ENCODE measurements around the gene TREX2.
A peak's percentile ranks its signal among the peaks of the same experiment; 100 is the strongest.

Gene TREX2

DNA sequence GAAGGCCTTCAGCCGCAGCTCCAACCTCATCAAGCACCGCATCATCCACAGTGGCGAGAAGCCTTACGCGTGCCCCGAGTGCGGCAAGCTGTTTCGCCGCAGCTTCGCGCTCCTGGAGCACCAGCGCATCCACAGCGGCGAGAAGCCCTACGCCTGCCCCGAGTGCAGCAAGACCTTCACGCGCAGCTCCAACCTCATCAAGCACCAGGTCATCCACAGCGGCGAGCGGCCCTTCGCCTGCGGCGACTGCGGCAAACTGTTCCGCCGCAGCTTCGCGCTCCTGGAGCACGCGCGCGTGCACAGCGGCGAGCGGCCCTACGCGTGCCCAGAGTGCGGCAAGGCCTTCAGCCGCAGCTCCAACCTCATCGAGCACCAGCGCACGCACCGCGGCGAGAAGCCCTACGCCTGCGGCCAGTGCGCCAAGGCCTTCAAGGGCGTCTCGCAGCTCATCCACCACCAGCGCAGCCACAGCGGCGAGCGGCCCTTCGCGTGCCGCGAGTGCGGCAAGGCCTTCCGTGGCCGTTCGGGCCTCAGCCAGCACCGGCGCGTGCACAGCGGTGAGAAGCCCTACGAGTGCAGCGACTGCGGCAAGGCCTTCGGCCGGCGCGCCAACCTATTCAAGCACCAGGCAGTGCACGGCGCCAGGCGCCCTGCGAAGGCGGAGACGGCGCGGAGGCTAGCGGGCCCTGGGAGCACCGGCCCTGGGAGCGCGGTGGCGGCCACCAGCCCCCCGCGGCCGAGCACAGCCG, 24.8 kb downstream of the TREX2 start:
- ATAC-seq (replicated peaks): no peak
- H3K27me3 Mint-ChIP-seq: peaks cover 9 to 13% of the 10 kb centered on the region in 2 donors
- no peaks in the 10 kb centered on the region for H3K9me3 Mint-ChIP-seq
- H3K4me3 Mint-ChIP-seq: no peak overlapping the region
- peaks cover 0 to 2% of the 10 kb centered on the region in 2 donors for H3K36me3 Mint-ChIP-seq
- no peak overlapping the region for H3K27ac Mint-ChIP-seq
- no peak for DNase-seq
- H3K4me1 Mint-ChIP-seq: no peaks in the 10 kb centered on the region

DNA sequence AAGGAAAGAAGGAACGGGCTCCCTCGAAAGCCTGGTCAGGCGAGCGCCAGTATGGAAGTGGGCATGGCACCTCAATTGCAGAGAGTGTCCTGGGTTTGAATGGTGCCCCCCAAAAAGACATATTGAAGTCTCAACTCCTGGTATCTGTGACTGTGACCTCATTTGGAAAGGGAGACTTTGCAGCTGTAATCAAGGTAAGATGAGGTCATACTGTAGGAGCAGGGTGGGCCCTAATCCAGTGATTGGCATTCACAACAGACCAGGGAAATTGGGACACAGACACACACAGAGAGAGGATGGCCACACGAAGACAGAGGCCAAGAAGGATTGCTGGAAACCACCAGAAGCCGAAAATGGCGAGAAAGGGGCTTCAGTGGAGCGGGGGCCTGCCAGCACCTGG, 28.2 kb downstream of the TREX2 start:
- ATAC-seq (replicated peaks): no peak

DNA sequence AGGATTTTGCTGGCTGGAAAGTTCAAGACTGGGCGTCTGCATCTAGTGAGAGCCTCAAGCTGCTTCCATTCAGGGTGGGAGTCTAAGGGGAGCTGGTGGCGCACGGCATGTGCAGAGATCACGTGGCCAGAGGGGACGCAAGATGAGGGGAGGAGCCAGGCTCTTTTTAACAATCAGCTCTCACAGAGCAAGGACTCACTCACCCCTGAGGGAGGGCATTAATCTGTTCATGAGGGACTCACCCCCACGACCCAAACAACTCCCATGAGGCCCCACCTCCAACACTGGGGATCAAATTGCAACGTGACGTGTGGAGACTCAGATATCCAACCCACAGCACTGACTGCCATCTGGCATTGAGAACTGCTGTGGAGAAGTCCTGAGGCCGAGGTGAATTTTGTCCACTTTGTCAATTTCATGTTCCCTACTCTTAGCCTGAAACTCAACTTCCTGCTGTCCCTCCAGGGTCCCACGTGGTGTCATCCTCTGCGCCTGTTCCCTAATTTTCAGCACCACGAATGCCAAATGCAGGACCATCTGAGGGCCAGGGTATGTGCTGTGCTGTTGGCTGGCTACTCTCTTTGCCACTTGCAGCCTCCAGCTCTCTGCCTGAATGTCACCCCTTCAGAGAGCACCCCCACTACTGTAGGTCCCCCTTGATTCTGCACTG, 28.9 kb downstream of the TREX2 start:
- Mint-ChIP-seq H3K27ac (no peak overlapping the region), H3K4me3 (no peak overlapping the region), H3K27me3 (peaks cover 21 to 24% of the 10 kb centered on the region in 2 donors), H3K9me3 (no peaks in the 10 kb centered on the region), H3K4me1 (peaks cover 6% of the 10 kb centered on the region in 2 donors), H3K36me3 (peaks cover 0 to 3% of the 10 kb centered on the region in 2 donors)
- no peak for ATAC-seq (replicated peaks)
- DNase-seq: no peak

More for the DNA sequence above, 28.2 kb downstream of the TREX2 start:
- Mint-ChIP-seq H3K4me1 (no peaks in the 10 kb centered on the region), H3K4me3 (no peak overlapping the region), H3K27me3 (peaks cover 18 to 21% of the 10 kb centered on the region in 2 donors), H3K27ac (no peak overlapping the region), H3K9me3 (no peaks in the 10 kb centered on the region), H3K36me3 (peaks cover 0 to 2% of the 10 kb centered on the region in 2 donors)
- no peak for DNase-seq

DNA sequence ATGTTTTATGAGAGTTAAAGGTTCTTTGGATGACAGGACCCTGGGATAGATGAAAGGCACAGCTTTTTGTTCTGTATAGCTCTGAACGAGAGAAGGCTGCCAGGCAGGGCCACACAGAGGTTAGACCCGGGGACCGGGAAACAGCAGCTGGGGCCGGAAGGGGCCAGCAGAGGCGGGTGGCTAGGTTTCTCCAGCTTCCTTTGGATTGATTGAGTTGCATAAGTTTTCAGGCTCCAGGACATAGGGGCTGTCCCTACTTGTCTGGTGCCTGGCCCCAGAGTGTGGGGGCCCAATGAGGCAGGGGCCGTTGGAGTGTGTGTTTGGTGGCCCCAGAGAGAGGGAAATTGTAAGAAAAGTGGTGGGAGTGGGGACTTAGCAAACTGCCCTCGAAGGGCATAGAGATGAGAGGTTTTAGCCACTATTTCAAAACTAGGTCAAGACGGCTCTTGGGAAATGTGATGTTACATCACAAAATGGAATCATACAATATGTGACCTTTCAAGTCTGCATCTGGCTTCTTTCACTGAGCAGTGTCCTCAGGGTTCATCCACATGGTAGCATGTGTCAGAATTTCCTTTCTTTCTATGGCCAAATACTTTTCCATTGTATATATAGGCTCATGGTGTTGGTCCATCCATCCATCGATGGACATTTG, 30.9 kb downstream of the TREX2 start:
- Mint-ChIP-seq H3K36me3 (peaks cover 0 to 1% of the 10 kb centered on the region in 2 donors), H3K27me3 (peaks cover 21 to 31% of the 10 kb centered on the region in 2 donors), H3K27ac (no peak overlapping the region), H3K4me1 (peaks cover 10 to 12% of the 10 kb centered on the region in 2 donors), H3K4me3 (no peak overlapping the region), H3K9me3 (no peaks in the 10 kb centered on the region)
- no peak for ATAC-seq (replicated peaks)
- DNase-seq: no peak

DNA sequence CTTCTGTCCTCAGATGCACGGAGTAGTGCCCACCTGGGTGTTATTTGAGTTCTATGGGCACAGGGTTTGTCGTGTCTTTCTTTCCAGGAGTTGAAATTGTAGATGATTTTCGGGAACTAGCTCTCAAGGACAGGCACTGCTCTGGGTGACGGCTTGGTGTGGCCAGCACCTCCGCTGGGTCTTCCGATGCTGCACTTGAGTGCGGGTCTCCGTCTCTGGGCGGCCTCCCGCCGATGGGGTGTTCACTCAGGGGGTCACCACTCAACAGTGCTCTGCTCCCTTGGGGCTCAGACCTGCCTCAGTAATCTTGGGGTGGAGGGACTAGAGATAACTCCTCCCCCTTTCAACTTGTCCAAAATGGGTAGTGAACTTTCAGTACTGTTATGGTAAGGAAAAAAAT, 32.1 kb downstream of the TREX2 start:
- no peak for ATAC-seq (replicated peaks)
- peaks cover 10 to 12% of the 10 kb centered on the region in 2 donors for H3K4me1 Mint-ChIP-seq
- peaks cover 21 to 31% of the 10 kb centered on the region in 2 donors for H3K27me3 Mint-ChIP-seq
- peaks cover 0 to 1% of the 10 kb centered on the region in 2 donors for H3K36me3 Mint-ChIP-seq
- no peaks in the 10 kb centered on the region for H3K9me3 Mint-ChIP-seq
- DNase-seq: no peak
- H3K4me3 Mint-ChIP-seq: no peak overlapping the region
- H3K27ac Mint-ChIP-seq: no peak overlapping the region

DNA sequence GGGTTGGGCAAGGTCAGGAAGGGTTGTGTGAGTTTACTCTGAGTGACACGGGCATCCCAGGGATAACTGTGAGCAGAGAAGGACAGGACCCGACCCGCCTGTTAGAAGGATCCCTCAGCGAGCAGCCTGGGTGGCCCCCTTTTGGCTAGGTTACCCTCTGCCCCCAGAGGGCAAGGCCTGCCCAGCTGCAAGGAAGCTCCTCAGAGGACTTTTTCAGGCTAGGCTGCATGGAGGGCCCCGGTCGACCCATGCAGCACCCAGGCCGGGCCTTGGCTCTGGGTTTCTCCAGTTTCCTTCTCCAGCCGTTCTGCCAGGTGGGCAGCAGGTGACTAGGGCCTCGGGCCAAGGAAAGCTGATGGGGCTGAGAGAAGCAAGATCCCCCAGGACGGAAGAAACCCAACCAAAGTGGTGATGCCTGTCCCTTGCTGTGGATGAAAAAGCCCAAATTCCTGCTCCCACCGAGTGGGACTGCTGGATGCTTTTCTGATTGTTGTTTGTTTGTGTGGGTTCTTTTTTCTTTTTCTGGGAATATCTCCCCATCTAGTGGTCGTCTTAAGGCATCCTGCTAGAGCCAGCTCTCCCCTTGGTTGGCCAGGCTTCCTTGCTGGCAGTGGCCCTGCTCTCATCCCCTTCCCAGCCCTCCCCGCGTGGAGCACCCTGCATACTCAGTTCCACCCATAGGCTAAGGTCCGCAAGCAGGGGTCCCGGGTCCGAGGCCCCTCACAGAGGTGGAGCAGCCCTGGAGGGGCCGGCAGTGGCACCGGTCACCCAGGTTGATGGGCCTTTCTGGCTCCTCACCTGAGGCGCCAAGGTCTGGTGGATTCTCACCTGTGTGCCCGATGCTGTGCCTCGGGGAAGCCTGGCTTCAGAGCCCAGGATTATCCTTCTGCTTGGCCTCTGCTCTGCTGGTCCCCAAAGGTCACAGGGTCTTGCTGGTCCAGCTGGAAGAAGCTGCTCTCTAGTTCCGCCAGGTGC, 32.8 kb downstream of the TREX2 start:
- H3K4me3 Mint-ChIP-seq: no peak overlapping the region
- no peak for ATAC-seq (replicated peaks)
- H3K27ac Mint-ChIP-seq: no peak overlapping the region
- peaks cover 17 to 31% of the 10 kb centered on the region in 2 donors for H3K27me3 Mint-ChIP-seq
- H3K9me3 Mint-ChIP-seq: no peaks in the 10 kb centered on the region
- peaks cover 0 to 1% of the 10 kb centered on the region in 2 donors for H3K36me3 Mint-ChIP-seq
- DNase-seq: no peak
- H3K4me1 Mint-ChIP-seq: peaks cover 10 to 12% of the 10 kb centered on the region in 2 donors

DNA sequence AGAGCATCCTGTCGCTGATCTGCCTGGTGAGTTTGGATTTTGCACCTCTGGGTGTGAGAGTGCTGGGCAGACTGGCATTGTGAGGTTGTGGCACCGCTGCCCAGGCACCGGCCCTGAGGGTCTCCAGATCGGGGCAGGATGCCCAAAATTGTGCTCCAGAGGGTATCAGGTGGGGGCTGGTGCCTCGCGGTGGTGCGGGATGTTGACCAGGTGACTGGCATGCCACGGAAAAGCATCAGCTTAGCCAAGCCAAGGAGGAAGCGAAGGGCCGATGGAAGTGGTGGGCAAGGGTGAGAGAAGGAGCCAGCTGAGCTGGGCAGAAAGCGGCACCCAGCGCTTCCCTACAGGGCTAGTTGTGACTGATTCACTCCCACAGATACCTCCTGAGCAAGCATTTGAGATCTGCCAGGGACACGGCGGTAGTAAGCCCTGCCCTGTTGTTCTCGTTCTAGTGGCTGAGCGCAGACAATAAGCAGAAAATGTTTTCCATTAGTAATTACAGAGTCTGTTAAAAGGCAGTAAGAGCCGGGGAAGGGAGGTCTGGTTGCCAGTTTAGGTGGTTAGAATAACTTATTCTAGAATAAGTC, 33.8 kb downstream of the TREX2 start:
- DNase-seq (no peak), ATAC-seq (replicated peaks) (no peak)
- Mint-ChIP-seq H3K4me1 (peaks cover 10 to 12% of the 10 kb centered on the region in 2 donors), H3K36me3 (peaks cover 0 to 1% of the 10 kb centered on the region in 2 donors), H3K4me3 (peak overlapping the region; percentile 62 to 76), H3K9me3 (no peaks in the 10 kb centered on the region), H3K27ac (no peak overlapping the region), H3K27me3 (peaks cover 13 to 26% of the 10 kb centered on the region in 2 donors)

DNA sequence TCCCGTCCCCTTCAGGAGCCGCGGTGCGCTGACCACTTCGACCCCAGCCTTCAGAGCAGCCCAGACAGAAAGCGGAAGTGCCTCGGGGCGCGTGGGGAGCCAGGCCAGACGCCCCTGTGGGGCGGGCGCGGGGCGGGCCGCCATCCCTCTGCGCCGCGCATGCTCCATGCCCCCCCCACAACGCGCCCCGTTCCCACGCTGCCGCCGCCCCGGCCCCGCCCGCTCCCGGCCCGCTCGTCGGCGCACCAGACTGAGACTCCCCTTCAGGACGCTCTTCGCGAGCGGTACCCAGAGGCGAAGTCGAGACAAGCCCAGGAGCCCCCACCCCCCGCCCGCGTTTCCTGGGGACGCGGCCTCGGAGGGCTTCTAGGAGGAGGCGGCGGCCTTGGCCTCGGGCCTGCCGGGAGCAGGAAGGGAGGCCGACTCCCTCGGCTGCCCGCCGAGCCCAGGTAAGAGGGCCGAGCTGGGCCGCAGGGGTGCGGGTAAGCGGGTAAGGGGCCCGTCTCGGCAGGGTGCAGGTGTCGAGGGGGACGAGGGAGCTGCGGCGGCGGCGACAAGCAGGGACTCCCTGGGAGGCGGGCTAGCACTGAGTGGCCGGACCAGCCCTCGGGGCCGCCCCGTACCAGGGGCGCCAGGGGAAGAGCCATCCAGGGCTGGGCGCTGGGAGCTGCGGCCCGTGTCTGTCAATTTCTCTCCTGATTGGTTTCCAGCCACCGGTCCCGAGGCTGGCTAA, 34.4 kb downstream of the TREX2 start, which contains the start of gene ZFP92:
Gene ZFP92, plus strand, starts transcription at position 218 of the 733 bp plus-strand sequence. CDS start 6,851 bp downstream, outside the sequence.
- peak; percentile 19 for DNase-seq
- peaks cover 10 to 12% of the 10 kb centered on the region in 2 donors for H3K4me1 Mint-ChIP-seq
- peaks cover 0 to 1% of the 10 kb centered on the region in 2 donors for H3K36me3 Mint-ChIP-seq
- ATAC-seq (replicated peaks): peak; percentile 80 to 84
- H3K27ac Mint-ChIP-seq: no peak within 1 kb of the TSS
- no peaks in the 10 kb centered on the region for H3K9me3 Mint-ChIP-seq
- peaks cover 11 to 26% of the 10 kb centered on the region in 2 donors for H3K27me3 Mint-ChIP-seq
- peak within 1 kb of the TSS; percentile 62 to 76 for H3K4me3 Mint-ChIP-seq

DNA sequence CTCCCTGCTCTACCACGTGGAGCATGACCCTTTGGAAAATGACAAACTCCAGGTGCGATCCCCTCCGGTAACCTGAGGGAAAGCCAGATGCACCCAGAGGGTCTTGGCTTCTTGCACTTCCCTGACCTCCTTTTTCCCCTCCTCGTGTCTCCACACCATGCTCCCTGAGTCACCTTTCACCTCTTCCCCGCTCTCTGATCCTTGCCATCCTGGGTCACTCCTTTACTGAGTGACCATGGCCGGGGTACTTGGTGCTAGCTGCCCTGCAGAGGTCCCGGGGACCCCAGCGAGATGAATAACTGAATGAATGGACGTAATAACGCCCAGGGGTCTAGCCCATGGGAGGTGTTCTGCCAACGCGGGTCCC, 35.0 kb downstream of the TREX2 start:
- Mint-ChIP-seq H3K4me3 (peak overlapping the region; percentile 62 to 76), H3K9me3 (no peaks in the 10 kb centered on the region), H3K36me3 (peaks cover 0 to 1% of the 10 kb centered on the region in 2 donors), H3K4me1 (peaks cover 10 to 12% of the 10 kb centered on the region in 2 donors), H3K27me3 (peaks cover 10 to 20% of the 10 kb centered on the region in 2 donors), H3K27ac (no peak overlapping the region)
- ATAC-seq (replicated peaks): no peak
- no peak for DNase-seq

DNA sequence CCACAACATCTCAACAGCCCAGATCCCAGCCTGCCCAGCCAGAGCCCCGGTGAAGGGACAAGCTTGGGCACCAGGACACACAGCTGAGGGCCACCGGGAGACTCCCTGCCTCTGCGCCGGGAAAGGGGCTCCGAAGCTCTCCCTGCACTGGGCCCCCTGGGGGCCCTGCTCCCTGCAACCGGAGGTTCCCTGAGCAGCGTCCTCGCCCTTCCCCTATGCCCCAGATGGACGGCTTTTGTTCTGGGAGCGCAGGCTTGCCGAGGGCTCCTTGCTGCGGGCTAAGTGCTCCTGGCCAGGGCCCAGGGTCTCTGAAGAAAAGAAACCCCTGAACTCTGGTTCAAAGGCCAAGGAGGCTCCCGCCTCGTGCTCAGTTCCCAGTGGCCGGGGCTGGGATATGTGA, 35.5 kb downstream of the TREX2 start:
- no peak overlapping the region for H3K27ac Mint-ChIP-seq
- H3K4me3 Mint-ChIP-seq: no peak overlapping the region
- no peak for ATAC-seq (replicated peaks)
- no peak for DNase-seq
- peaks cover 12 to 13% of the 10 kb centered on the region in 2 donors for H3K4me1 Mint-ChIP-seq
- no peaks in the 10 kb centered on the region for H3K9me3 Mint-ChIP-seq
- H3K27me3 Mint-ChIP-seq: peaks cover 7 to 17% of the 10 kb centered on the region in 2 donors
- peaks cover 0 to 1% of the 10 kb centered on the region in 2 donors for H3K36me3 Mint-ChIP-seq

DNA sequence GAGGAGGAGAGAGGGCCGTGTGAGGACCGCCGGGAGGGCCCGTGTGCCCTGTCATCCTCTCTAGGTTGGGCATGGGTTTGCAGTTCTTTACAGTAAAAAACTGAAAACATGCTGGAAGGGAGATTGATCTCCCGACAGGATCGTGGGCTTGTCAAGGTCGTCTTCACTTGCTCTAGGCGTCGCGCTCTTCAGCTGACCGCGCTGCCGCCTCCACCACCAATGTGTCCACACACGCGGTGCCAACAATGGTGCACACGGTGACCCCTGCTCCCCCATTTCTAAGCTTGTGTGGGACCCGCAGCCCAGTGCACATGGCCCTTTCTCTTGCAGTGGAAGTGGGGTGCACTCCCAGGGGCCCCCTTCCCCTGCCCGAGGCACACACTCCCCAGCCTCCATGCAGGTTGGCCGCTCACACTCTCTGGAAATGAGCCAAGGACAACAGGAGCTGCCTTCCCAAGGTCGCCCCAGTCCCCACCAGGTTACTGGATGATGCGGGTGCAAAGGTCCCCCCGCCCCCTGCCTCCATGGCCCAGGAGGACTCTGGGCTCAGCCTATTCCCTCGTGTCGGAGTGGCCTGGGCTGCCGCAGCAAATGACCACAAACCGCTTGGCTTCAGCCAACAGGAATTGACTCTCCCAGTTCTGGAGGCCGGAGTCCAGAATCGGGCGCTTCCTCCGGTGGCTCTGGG, 36.3 kb downstream of the TREX2 start:
- Mint-ChIP-seq H3K36me3 (peaks cover 0 to 1% of the 10 kb centered on the region in 2 donors), H3K27me3 (peaks cover 7 to 17% of the 10 kb centered on the region in 2 donors), H3K9me3 (no peaks in the 10 kb centered on the region), H3K4me1 (peaks cover 12 to 13% of the 10 kb centered on the region in 2 donors), H3K4me3 (no peak overlapping the region), H3K27ac (no peak overlapping the region)
- DNase-seq: no peak
- no peak for ATAC-seq (replicated peaks)

DNA sequence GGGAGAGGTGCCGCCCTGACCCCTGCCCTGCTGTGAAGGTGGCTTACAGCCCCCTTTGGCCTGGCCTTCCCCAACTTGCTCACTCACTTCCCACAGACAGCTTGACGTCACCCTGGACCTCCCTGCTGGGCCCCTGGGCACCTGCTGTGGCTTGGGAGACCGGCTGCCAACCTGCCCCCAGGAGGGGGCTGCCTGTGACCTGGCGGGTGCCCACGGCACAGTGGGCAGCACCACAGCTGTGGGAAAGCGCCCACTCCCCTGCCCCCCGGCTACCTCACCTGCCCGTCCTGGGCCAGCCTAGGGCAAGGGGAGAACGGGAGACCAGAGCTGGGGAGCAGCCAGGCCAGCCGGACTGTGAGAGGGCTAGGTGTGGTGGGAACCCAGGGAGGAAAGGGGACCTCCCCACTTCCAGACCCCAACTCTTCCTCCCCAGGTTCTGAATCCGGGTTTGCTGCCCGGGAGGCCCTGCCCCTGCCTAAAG, 36.9 kb downstream of the TREX2 start:
- Mint-ChIP-seq H3K36me3 (peaks cover 0 to 1% of the 10 kb centered on the region in 2 donors), H3K27me3 (peaks cover 7 to 16% of the 10 kb centered on the region in 2 donors), H3K4me1 (peaks cover 12 to 13% of the 10 kb centered on the region in 2 donors), H3K9me3 (no peaks in the 10 kb centered on the region), H3K4me3 (no peak overlapping the region), H3K27ac (no peak overlapping the region)
- no peak for ATAC-seq (replicated peaks)
- DNase-seq: no peak

Measured in stimulated activated naive B cell treated with anti-CD40 and anti-IgM and Interleukin-4, amounts not matched to agents 10 μg/mL and 1 μg/mL and 100 μg/mL, for 72 hours (primary cell).